Activated CD4-positive, alpha-beta memory T cell treated with anti-CD3 and anti-CD28 coated beads for 36 hours (primary cell): Measurements from ENCODE around the gene GNPDA2. TPM values are rescaled to one million over a fixed set of nuclear protein-coding genes. Genes with fewer than 3 reads are reported as not detected.

Experiments
- CTCF ChIA-PET: fragments of 350-600 bp; sonication (Branson Sonifier 250); formaldehyde crosslinking; loops from one replicate; lab custom pipeline; 2021; ENCODE audit warnings: antibody characterized with exemption, inconsistent platforms; lab: Charles Lee
- POLR2A ChIA-PET: fragments of 350-600 bp; sonication (Branson Sonifier 250); formaldehyde crosslinking; loops from one replicate; lab custom pipeline; 2021; ENCODE audit warnings: antibody characterized with exemption; lab: Charles Lee
- DNase-seq: peaks from one replicate; pipeline ENCODE4 v3.0.0-alpha.2; 2020
- H3K27ac Mint-ChIP-seq: one replicate; pipeline ENCODE4 v1.8.0; 2021; ENCODE audit warnings: mixed read lengths
- H3K27me3 Mint-ChIP-seq: one replicate; pipeline ENCODE4 v1.8.0; 2021; ENCODE audit warnings: mixed read lengths
- H3K36me3 Mint-ChIP-seq: one replicate; pipeline ENCODE4 v1.8.0; 2021; ENCODE audit warnings: mixed read lengths
- H3K4me1 Mint-ChIP-seq: one replicate; pipeline ENCODE4 v1.8.0; 2021; ENCODE audit warnings: low read depth, mixed read lengths
- H3K4me3 Mint-ChIP-seq: one replicate; pipeline ENCODE4 v1.8.0; 2021; ENCODE audit warnings: mild to moderate bottlenecking, mixed read lengths
- H3K9me3 Mint-ChIP-seq: one replicate; pipeline ENCODE4 v1.8.0; 2021; ENCODE audit warnings: mixed read lengths
- intact Hi-C: fragments of 100-400 bp; cut with micrococcal nuclease; formaldehyde crosslinking; loops from one replicate; pipeline ENCODE4 v1.15.1; 2023
- total RNA-seq, 2 experiments: library from RNA; stranded (reverse); gene quantifications; one replicate each; pipeline ENCODE4 v1.2.3, GENCODE V29; 2021

Gene GNPDA2
- total RNA-seq, 2 experiments from 2014 or later: 15.1 to 15.8 TPM

DNA sequence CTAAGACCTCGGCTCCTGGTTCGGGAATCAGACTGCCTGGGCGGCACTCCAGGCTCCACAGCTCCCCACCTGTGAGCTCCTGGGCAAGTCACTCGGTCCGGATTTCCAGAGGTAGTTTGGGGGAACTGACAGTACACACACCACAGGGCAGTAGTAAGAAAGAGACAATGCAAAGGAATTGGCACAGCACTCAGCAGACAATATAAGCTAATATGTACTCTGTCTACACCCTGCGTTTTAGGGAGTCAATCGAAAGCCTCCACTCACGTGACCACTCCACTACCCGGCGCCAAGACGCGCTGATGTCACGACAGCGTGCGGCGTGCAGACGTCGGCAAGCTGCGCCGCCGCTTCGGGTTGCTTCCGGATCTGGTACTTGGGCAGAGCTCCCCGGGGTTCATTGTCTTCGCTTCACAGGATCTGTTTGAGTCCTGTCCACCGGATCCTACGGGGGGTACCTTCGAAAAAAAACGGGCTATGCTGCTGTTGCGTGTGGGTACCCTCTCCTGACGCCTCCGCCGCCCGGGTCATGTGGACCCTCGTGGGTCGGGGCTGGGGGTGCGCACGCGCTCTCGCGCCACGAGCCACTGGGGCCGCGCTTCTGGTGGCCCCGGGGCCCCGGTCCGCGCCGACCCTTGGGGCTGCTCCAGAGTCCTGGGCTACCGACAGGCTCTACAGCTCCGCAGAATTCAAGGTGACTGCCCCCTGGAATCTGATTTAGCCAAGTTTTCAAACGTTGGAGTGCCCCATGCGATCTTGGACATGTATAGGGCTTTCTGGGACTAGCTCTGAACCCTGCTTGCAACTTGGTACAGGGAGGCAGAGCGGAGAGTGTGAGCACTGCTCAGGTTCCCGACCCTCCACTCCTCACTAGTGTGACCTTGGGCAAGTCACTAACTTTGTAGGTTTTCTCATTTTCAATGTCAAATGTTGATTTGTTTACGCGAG is 48.0 kb downstream of the GNPDA2 start, which contains the start of gene GUF1:
Gene GUF1, plus strand, starts transcription at position 327 of the 948 bp plus-strand sequence. Its CDS starts 203 bp downstream, at position 530.
- DNase-seq: peak; percentile 92
- no peaks in the 10 kb centered on the region for H3K27me3 Mint-ChIP-seq
- H3K36me3 Mint-ChIP-seq: peaks cover 10% of the 10 kb centered on the region
- no peaks in the 10 kb centered on the region for H3K9me3 Mint-ChIP-seq
- ChIA-PET CTCF (interaction anchor here (0.6 to 1.0 kb wide), 2 partner anchors 9 to 1066 kb away, joined by 3 read pairs; no protein-coding TSS in a partner anchor), POLR2A (interaction anchor here (0.8 to 3.1 kb wide), 2 partner anchors 23 to 48 kb away, joined by 4 to 30 read pairs; partner anchors contain the start of gene GNPDA2)
- intact Hi-C loops: loop anchor here (1.0 to 2.0 kb wide), 3 partner anchors 16 to 50 kb away; partner anchors contain the start of gene GNPDA2
- peak within 1 kb of the TSS; percentile 96 for H3K4me3 Mint-ChIP-seq
- peak within 1 kb of the TSS; percentile 94 for H3K27ac Mint-ChIP-seq
- H3K4me1 Mint-ChIP-seq: peaks cover 28% of the 10 kb centered on the region

DNA sequence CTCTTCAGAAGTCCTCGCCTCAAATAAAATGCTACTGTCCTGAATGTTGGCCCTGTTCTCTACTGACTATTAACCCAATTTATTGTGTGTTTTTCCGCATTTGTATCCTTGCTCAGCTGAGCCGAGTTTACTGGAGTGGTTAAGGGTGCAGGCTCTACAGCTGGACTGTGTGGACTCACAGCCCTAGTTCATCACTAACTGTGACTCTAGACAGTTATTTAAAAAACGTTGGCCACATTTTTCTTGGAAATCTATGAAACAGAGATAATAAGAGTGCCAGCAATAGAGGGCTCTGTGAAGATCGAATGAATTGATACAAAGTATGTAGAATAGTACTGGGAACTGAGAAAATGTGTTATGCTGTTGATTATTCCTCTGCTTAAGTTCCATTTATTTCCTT is 51.0 kb downstream of the GNPDA2 start:
- intact Hi-C loops: no loop called here
- ChIA-PET CTCF (no interaction called here), POLR2A (no interaction called here)
- Mint-ChIP-seq H3K27me3 (no peaks in the 10 kb centered on the region), H3K4me3 (no peak overlapping the region), H3K4me1 (peaks cover 12% of the 10 kb centered on the region), H3K9me3 (no peaks in the 10 kb centered on the region), H3K36me3 (no peaks in the 10 kb centered on the region), H3K27ac (no peak overlapping the region)
- no peak for DNase-seq

DNA sequence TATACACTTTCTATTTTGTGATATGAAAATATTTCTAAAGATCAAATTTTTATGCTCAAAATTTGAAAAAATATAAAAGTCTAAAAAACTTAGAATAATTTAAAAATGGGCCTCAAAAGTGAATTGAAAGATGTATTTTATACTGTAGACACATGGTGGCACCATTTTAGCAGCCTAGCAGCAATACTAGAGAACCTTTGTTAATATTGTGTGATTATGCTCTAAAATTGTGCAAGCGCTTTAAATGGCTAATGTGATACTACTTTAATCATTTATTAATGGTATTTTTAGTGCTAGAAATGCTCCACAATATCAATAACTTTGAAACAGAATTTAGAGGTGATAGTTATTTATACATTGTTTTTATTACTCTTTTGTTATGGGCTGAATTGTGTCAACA is 51.9 kb downstream of the GNPDA2 start:
- CTCF ChIA-PET: no interaction called here
- POLR2A ChIA-PET: no interaction called here
- H3K9me3 Mint-ChIP-seq: no peaks in the 10 kb centered on the region
- H3K27ac Mint-ChIP-seq: no peak overlapping the region
- intact Hi-C loops: no loop called here
- peaks cover 11% of the 10 kb centered on the region for H3K4me1 Mint-ChIP-seq
- H3K27me3 Mint-ChIP-seq: peaks cover 3% of the 10 kb centered on the region
- DNase-seq: no peak
- no peak overlapping the region for H3K4me3 Mint-ChIP-seq
- no peaks in the 10 kb centered on the region for H3K36me3 Mint-ChIP-seq

DNA sequence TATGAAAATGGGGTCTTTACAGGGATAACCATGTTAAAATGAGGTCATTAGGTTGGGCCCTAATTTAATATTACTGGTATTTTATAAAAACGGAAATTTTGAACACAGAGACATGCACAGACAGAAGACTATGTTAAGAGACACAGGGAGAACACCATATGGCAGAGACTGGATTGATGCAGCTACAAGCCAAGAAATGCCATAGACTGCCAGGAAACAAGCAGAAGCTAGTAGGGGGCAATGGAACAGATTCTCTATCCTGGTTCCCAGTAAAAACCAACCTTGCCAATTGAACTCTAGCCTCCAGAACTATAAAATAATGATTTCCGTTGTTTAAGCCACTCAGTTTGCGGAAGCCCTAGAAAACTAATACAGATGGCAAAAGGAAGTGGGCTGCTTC is 54.7 kb downstream of the GNPDA2 start:
- H3K4me3 Mint-ChIP-seq: no peak overlapping the region
- H3K4me1 Mint-ChIP-seq: no peaks in the 10 kb centered on the region
- no peak overlapping the region for H3K27ac Mint-ChIP-seq
- intact Hi-C loops: no loop called here
- H3K36me3 Mint-ChIP-seq: no peaks in the 10 kb centered on the region
- no peak for DNase-seq
- CTCF ChIA-PET: interaction anchor here (1.2 kb wide), 1 partner anchor 88 kb away, joined by 3 read pairs; no protein-coding TSS in a partner anchor
- POLR2A ChIA-PET: no interaction called here
- peaks cover 10% of the 10 kb centered on the region for H3K27me3 Mint-ChIP-seq
- no peaks in the 10 kb centered on the region for H3K9me3 Mint-ChIP-seq

DNA sequence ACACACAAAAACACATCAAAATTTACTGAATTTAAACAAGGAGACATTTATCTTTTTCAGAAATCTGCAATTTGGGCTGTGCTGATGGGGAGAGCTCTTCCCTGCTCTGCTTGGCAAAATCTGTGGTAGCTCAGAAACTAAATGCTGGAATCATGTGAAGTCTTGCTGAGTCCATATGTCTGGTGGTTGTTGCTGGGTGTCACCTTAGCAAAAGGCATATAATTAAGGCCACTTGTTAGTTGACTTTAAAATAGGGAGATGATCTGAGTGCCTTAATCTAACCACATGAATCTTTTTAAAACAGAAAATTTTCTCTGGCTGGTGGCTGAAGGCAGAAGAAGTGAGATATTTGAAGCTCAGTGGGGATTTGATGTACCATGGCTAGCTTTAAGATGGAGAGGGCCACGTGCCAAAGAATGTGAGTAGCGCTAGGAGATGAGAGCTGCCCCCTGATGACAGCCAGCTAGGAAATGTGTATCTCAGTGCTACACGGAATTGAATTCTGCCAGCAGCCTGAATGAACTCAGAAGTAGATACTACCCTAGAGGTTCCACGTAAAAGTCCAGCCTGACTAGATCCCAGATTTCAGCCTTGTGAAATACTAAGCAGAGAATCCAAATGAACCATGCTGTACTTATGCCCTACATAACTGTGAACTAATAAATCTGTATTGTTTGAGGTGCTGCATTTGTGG is 55.7 kb downstream of the GNPDA2 start:
- intact Hi-C loops: no loop called here
- ChIA-PET CTCF (no interaction called here), POLR2A (no interaction called here)
- Mint-ChIP-seq H3K36me3 (no peaks in the 10 kb centered on the region), H3K9me3 (no peaks in the 10 kb centered on the region), H3K27ac (no peak overlapping the region), H3K27me3 (peaks cover 10% of the 10 kb centered on the region), H3K4me1 (no peaks in the 10 kb centered on the region), H3K4me3 (no peak overlapping the region)
- DNase-seq: no peak

DNA sequence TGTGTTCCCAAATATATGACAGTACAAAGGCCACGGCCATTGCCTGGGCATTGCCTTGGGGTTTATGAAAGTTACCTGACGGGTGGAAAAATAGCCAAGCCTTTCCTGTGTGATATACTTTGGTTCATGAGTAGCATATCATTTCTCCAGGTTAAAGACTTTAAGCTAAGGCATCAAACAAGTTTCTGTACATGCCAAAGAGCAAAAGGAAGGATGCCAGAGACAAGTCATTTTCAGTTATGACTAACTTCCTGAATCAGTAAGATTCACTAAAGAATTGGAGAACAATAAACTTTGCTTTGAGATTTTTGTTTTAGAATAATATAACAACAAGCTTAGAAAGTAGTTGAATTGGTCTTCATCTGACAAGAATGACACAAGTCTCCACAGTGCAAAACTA is 57.8 kb downstream of the GNPDA2 start:
- Mint-ChIP-seq H3K27ac (no peak overlapping the region), H3K9me3 (no peaks in the 10 kb centered on the region), H3K4me1 (no peaks in the 10 kb centered on the region), H3K36me3 (no peaks in the 10 kb centered on the region), H3K4me3 (no peak overlapping the region), H3K27me3 (peaks cover 10% of the 10 kb centered on the region)
- DNase-seq: no peak
- ChIA-PET CTCF (interaction anchor here (1.0 kb wide), 1 partner anchor 9 kb away, joined by 3 read pairs; no protein-coding TSS in a partner anchor), POLR2A (no interaction called here)
- intact Hi-C loops: no loop called here

DNA sequence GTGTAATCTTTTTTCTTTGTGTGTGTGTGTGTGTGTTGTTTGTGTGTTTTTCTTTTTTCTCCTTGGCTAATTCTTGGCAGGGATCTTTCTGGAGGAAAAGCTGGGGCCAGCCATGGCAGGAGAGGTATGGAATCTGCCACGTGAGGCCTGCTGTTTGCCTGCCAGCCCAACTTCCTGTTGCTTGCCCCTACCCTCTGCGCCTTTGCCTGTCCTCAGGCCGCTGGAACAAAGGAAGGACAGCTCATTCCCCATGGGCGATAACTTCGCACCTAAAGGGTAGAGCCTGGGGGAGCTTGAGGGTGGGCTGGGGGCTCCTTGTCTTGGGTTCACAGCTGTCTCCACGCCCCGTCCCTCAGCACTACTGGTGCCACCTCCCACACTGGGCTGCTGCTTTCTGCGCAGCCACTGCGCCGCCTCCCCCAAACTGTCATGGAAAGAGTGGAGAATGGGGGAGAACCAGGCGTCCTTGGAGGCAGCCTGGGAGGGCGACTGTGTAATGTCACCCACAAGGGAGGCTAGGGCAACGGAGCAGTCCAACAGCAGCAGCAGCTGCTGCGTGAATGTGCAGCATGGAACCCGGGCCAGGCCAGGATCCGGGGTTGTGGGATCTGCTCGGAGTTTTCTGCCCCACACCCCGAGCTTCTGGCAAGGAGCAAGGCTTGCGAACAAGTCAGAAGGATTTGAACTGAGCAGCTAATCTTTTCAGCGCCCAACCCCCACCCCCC is 62.7 kb downstream of the GNPDA2 start:
- ChIA-PET POLR2A (no interaction called here), CTCF (no interaction called here)
- peaks cover 8% of the 10 kb centered on the region for H3K27me3 Mint-ChIP-seq
- H3K9me3 Mint-ChIP-seq: no peaks in the 10 kb centered on the region
- H3K27ac Mint-ChIP-seq: no peak overlapping the region
- DNase-seq: no peak
- H3K36me3 Mint-ChIP-seq: no peaks in the 10 kb centered on the region
- H3K4me1 Mint-ChIP-seq: no peaks in the 10 kb centered on the region
- no peak overlapping the region for H3K4me3 Mint-ChIP-seq
- intact Hi-C loops: no loop called here

DNA sequence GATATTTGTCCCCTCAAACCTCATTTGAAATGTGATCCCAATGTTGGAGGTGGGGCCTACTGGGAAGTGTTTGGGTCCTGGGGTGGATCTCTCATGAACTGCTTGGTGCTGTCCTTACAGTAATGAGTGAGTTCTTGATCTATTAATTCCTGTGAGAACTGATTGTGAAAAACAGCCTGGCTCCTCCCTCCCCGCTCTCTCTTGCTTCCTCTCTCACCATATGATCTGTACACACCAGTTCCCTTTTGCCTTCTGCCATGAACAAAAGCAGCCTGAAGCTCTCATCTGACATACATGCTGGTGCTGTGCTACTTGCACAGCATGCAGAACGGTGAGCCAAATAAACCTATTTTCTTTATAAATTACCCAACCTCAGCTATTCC is 63.7 kb downstream of the GNPDA2 start:
- intact Hi-C loops: no loop called here
- ChIA-PET POLR2A (no interaction called here), CTCF (no interaction called here)
- peaks cover 8% of the 10 kb centered on the region for H3K27me3 Mint-ChIP-seq
- no peaks in the 10 kb centered on the region for H3K4me1 Mint-ChIP-seq
- H3K27ac Mint-ChIP-seq: no peak overlapping the region
- H3K9me3 Mint-ChIP-seq: no peaks in the 10 kb centered on the region
- H3K4me3 Mint-ChIP-seq: no peak overlapping the region
- no peak for DNase-seq
- no peaks in the 10 kb centered on the region for H3K36me3 Mint-ChIP-seq

DNA sequence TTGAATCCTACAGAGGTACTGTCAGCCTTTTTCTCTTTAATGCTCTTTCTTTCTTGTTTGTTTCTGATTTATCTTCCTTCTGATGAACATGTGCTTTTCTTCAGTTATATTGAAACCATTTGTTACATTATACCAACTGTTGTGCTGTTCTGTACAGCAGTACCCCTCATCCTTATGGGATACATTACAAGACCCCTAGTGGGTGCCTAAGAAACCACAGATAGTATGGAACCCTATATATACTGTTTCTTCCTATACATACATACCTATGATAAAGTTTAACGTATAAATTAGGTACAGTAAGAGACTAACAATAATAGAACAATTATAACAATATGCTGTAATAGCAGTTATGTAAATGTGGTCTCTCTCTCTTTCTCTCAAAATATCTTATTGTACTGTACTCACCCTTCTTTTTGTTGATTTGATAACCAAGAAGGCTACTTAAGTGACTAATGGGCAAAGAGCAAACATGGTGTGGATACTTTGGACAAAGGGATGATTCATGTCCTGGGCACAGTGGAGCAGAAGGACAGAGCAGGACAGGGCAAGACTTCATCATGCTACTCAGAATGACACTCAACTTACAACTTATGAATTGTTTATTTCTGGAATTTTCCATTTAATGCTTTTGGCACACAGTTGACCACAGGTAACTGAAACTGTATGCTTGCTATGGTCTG is 64.3 kb downstream of the GNPDA2 start:
- intact Hi-C loops: no loop called here
- CTCF ChIA-PET: no interaction called here
- Mint-ChIP-seq H3K36me3 (no peaks in the 10 kb centered on the region), H3K27me3 (peaks cover 7% of the 10 kb centered on the region), H3K4me3 (no peak overlapping the region), H3K9me3 (no peaks in the 10 kb centered on the region), H3K27ac (no peak overlapping the region), H3K4me1 (no peaks in the 10 kb centered on the region)
- POLR2A ChIA-PET: no interaction called here
- DNase-seq: no peak

DNA sequence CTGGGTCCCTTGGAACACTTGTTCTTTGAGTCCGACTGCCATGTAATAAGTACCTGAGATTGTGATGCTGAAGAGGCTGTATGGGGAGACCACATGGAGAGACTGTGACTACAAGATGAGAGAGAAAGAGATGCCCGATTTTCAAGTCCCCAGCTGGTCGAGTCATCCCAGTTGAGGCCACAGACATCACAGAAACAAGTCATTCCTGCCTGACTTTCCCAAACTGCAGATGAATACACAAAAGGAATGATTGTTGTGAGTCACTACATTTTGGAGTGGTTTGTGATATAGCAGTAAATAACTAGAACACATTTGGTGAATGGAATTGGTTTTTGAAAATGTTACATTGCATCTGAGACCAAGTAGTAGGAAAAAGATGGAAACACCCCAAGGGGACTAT is 66.0 kb downstream of the GNPDA2 start:
- Mint-ChIP-seq H3K36me3 (no peaks in the 10 kb centered on the region), H3K27me3 (peaks cover 9% of the 10 kb centered on the region), H3K4me3 (no peak overlapping the region), H3K9me3 (no peaks in the 10 kb centered on the region), H3K27ac (no peak overlapping the region), H3K4me1 (no peaks in the 10 kb centered on the region)
- CTCF ChIA-PET: no interaction called here
- POLR2A ChIA-PET: no interaction called here
- intact Hi-C loops: no loop called here
- no peak for DNase-seq

DNA sequence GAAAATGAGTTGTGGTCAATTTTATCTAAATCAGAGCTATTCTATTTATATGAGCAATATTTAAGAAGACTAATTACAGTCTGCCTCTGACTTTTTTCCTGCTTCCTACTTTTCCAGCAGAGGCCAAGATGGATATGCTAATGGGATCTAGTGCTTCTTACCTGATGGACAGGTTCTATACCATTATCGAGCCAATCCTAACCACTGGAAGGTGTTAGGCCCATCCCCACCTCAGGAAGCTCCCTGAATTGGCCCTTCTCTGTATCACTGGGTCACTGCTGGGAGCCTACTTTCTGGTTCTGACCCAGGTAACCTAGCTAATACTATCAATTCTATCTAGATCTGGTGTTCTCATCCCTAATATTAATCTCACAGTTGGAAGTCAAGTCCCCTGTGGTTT is 74.4 kb downstream of the GNPDA2 start:
- Mint-ChIP-seq H3K27me3 (peaks cover 2% of the 10 kb centered on the region), H3K36me3 (no peaks in the 10 kb centered on the region), H3K27ac (no peak overlapping the region), H3K9me3 (no peaks in the 10 kb centered on the region), H3K4me3 (no peak overlapping the region), H3K4me1 (no peaks in the 10 kb centered on the region)
- ChIA-PET CTCF (no interaction called here), POLR2A (no interaction called here)
- no peak for DNase-seq
- intact Hi-C loops: no loop called here
